GM21360 (cell line): Measurements from ENCODE around the gene EAF1.
"Not testable (repeated sequence)": the region's sequence is repeated elsewhere in the genome, so short reads cannot be mapped to it uniquely, and the experiment has no call there.

Experiments used
- ATAC-seq: cut with Tn5 transposase; IDR thresholded peaks from one replicate; pipeline ENCODE4 v1.9.1; 2021; ENCODE audit warnings: mild to moderate bottlenecking, moderate library complexity; ENCODE audit not compliant: unreplicated experiment

EAF1 gene

DNA sequence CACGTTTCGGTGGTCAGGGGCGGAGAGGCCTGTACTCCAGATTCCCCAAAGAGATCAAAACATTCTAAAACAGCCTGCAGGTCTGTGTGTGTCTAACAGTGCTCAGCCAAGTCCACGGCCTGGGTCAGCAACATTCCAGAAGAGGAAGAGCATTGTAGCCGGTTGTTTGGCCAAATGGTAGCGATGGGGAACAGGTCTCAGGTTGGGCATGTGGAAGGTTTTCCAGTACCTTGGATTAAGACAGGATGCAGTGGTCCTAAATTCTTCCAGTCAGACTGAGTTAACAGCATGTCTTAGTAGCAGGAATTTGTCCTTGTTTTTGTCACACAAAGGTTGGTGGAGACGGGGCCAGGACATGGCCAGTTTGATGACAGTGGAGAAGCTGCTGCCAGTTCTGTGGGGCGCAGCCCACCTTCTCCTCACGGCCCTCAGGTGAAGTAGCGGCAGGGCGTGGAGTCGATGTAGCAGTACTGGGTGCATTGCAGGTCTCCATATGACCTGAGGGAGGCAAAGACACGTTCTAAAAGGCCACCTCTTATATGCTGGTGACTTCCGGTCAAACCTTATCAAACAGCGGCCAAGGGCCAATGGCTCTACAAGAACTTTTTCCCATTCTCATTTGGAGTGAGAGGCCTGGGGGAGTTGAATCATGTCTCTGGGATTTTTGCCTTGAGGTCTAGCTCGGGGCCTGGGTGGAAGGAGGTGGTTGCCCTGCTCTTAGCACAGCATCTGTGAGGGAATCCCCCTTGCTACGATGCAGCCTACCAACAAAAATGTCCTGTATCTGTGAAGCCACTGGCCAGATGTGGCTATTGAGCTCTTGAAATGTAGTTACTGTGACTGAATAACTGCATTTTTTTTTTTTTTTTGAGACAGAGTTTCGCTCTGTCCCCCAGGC is 24.1 kb downstream of the EAF1 start:
- no peak for ATAC-seq

DNA sequence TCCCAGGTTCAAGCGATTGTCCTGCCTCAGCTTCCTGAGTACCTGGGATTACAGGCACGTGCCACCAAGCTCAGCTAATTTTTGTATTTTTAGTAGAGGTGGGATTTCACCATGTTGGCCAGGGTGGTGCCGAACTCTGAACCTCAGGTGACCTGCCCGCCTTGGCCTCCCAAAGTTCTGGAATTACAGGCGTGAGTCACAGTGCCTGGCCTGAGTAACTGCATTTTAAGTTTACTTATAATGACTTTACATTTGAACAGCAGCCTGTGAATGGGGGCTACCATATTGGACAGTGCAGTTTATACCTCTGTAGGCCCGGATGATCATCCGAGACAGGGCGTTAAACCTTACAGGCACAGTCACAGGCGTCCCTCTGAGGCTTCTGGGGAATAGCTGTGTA is 24.8 kb downstream of the EAF1 start:
- ATAC-seq = no peak

DNA sequence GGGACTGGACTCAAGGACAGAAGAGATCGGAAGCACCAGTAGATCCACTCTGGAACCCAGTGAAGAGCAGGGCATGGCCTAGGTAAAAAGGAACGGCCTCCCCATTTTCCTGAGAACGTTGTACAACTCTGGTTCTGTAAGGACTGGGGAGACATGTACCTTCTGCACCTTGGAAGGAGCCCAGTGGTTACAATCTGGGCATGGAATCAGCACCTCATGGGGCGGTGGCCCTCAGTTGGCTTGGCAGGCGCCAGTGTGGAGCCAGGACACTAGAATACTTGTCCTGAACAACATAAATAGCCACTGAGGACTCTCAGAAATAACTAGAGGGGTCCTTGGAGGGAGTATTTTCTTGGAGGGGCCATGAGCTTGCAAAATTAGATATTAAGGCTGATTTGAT is 25.6 kb downstream of the EAF1 start:
- no peak for ATAC-seq

DNA sequence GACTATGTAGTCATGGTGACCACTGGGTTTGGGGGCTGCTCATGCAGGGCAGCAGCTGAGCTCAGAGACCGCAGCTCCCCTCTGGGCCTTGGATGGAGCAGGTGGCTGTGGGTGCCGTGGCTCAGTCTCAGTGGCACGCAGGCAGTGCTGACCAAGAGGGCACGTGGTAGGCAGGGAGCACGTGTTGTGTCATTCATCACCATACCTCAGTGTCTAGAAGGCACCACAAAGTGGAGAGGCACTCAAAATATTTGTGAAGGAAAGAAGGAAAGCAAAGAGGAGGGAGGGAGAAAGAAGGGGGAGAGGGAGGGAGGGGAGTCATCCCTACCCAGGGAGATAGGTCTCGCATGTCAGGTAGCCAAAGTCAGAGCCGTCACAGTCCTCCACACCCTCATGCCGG is 26.1 kb downstream of the EAF1 start:
- ATAC-seq = no peak

DNA sequence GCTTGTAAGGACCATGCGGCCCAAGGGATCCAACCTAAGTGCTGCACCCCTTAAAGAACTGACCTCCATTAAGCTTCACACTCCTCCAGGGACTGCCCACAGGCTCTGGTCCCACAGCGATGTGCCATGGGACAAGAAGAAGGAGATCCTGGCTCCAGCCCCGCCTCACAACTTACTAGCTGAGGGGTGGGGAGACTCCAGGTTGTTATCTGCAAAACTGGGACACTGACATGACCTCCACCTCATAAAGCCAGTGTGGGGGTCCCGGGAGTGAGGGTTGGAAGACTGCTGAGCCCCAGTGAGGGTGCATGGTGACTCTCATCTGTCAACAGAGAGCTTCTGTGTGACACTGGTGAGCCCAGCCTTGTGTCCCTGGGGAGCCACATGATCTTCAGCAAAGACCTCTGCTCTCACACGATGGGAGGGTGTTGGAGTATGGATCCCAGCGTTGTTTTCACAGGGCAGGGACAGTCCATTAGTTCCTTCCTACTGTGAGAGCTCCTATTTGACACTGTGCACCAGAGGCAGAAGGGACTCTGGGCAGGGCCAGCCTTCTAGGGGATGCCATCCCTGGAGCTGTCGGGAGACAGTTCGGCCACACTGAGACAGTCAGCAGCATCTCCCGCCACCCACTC is 26.7 kb downstream of the EAF1 start:
- no peak for ATAC-seq

- ATAC-seq = no peak
These were observed 27.6 kb downstream of the EAF1 start for GRCh38 chr3:15454965-15455364.

DNA sequence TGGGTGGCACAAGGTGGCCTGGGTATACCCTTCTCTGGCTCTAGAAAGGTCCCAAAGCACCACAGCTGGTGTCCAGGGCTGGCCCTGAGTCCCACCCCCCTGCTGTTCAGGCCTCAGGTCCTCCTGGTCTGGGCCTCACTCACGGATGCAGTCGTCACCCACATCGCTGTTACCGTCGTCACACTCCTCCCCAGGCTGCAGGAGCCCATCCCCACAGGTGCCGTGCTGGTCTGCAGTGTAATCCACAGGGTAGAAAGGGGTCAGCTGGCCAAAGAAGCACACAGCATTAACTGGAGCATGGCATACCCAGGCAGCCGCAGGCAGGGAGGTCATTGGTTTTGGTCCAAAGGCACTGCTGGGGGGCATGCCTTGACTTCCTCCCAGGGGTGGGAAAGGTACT is 28.4 kb downstream of the EAF1 start:
- ATAC-seq = no peak

GRCh38 chr3:15456321-15456720 is 28.9 kb downstream of the EAF1 start:
- ATAC-seq = no peak

DNA sequence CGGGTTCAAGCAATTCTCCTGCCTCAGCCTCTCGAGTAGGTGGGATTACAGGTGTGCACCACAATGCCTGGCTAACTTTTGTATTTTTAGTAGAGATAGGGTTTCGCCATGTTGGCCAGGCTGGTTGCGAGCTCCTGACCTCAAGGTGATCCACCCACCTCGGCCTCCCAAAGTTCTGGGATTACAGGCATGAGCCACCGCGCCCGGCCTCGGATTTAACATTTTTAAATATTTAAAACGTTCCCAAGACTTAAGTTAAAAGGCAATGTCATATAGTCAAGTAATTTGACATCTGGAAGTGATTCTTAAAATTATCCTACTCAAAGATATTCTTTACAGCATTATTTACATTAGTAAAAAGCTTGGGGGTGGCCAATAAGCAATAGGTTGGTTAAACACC is 29.5 kb downstream of the EAF1 start:
- ATAC-seq = not testable (repeated sequence)

- no peak for ATAC-seq
These were observed 30.9 kb downstream of the EAF1 start for GRCh38 chr3:15458212-15458780.

DNA sequence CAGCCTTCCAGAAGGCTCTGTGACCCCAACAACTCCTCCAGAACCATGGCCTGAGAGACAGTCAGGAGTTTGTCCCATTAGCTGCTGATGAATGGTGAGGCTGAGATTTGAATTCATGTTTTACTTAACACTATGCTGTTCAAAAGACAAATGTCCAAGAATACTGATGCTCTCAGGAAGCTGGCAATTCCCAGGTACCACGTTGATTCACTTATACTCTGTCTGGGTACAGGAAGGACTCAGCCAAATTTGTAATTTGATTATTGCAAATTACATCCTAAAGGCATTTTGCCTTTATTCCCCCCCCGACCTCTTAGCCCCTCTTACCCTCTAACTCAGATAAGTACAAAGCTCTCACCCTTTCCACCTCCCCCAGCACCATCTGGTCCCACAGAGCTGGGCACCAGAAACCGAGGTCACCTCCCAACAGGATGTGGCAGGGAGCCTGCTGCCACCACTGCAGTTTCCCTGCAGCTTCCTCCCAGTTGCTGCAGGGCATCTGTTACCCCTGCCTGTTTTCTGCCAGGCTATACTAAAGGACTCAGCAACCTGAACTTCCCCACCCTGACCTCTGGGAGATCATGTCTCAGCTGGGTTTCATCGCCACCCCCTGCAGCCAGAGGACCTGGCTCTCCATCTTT is 33.6 kb downstream of the EAF1 start:
- ATAC-seq = no peak

GRCh38 chr3:15462451-15462850 is 35.1 kb downstream of the EAF1 start:
- ATAC-seq = no peak

GRCh38 chr3:15465876-15466585 is 38.6 kb downstream of the EAF1 start:
- no peak for ATAC-seq

DNA sequence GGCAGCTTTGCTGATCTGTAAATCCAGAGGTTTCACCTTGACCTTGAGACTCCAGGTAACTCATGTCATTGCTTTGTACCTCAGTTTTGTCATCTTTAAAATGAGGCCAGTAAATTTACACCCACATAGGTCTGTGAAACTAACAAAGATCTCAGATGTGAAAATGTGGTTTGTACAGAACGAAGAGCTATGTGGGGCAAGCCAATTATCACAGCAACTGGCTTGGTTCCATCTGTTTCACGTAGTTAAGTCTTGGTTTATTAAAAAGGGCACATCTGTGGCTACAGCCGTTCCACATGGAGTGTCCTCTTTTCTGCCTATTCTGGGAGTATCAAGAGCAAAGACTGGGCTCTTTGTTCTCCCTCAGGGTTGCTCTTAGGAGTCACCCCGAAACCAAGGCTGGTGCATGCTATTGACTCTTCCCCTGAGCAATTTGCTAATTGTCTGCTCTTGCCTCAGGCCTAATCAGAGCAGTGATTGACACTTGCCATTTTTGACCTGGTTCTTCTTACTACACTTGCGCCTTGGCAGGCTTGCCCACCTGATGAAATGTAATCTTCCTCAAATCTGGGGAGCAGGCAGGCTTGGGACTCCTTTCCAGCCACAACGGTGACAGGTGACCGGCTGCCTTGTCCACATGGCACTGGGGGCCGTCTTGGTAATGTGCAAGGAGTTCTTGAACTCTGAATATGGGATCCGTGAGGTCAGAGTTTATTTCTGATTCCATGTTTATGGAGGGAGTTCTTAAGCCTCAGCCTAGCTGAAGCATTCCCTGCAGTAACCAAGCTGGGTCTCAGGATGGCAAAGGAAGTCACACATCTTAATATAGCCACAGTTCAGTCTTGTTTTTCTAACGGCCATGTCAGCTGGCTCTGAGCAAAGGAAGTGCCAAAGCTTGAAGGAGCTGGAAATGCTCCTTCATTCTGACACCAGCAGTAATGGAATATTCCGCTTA is 40.1 kb downstream of the EAF1 start:
- ATAC-seq = no peak

- no peak for ATAC-seq
These were observed 42.9 kb downstream of the EAF1 start for GRCh38 chr3:15470261-15470660.

- ATAC-seq = no peak
These were observed 43.5 kb downstream of the EAF1 start for GRCh38 chr3:15470849-15471248.

DNA sequence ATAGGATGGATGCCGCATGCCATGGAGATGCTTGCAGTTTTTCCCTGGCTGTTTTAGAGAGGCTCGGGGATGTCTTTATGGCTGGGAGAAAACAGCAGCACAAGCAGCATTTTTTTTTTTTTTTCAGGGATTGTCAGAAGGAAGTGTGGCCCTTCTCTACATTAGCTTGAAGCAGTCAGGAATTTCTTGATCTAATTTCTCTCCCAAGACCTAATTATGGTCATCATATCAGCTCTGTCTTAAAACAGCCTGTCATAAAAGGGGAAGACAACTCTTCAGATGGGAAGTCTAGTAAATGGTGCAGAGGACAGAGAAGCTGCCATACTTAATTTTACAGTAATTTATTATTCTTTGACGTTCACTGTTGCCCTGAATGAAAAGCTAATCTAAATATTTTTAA is 44.5 kb downstream of the EAF1 start:
- ATAC-seq = no peak

DNA sequence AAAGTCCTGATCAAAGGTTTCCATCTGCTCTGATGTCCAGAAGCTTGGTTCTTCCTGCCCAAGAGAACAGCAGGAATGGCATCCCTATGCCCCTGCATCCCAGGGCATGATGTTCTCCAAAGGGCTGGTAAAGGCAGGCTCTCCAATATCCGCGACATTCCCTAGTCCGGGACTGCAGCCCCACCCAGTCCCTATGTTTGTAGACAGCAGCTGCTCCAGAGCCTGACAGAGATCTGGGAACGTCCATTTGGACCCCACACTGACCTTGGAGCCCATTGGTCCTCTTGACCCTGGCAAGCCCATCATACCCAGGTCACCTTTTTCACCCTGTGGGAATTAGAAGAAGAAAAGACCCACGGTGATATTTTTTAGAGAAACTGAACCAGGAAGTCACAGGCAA is 47.8 kb downstream of the EAF1 start:
- ATAC-seq = no peak

DNA sequence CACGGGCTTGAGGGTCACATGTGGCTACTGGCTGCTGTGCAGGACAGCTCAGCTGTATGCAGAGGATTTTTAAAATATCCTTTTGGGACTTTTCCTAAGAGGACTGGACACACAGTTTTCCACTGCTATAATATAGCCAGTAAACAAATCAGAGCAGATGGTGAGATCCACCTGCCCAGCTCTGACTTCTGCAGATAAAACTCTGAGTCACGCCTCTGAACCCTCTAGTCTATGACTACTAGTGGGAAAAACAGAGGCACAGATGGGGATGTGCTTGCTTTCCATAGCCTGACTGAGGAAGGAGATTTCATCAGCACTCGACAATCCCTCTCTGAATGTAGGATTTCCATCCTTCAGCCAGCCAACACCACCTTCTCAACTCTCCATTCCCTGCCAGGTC is 49.0 kb downstream of the EAF1 start:
- no peak for ATAC-seq
